PFSK-1 (cell line): ENCODE data around the gene FBXO8. TPM values are rescaled to one million over a fixed set of nuclear protein-coding genes. Genes with fewer than 3 reads are reported as not detected.

Experiments used
- FOXP2 ChIP-seq: optimal IDR thresholded peaks from 2 replicates; pipeline ENCODE3; 2011; ENCODE audit warnings: borderline replicate concordance, control low read depth, inconsistent platforms; ENCODE audit not compliant: insufficient read depth; ENCODE audit errors: extremely low read length, extremely low read depth
- POLR2AphosphoS5 ChIP-seq: IDR thresholded peaks from 2 replicates; pipeline ENCODE4 v1.6.1; 2012; ENCODE audit warnings: low read depth, mild to moderate bottlenecking, control low read depth, low read length, moderate library complexity
- REST ChIP-seq, 2 experiments: IDR thresholded peaks; 2 replicates each; pipeline versions ENCODE4 v1.6.1 to v1.8.0; 2011 to 2012; ENCODE audit warnings: low read depth in 2 of 2, low read length in 2 of 2, control low read depth in 1 of 2, inconsistent platforms in 1 of 2, mild to moderate bottlenecking in 1 of 2, moderate library complexity in 1 of 2; ENCODE audit not compliant: insufficient read depth in 1 of 2
- SIN3A ChIP-seq: IDR thresholded peaks from 2 replicates; pipeline ENCODE4 v1.6.1; 2012; ENCODE audit warnings: mild to moderate bottlenecking, low read length, moderate library complexity, borderline replicate concordance; ENCODE audit not compliant: insufficient read depth
- TAF1 ChIP-seq: IDR thresholded peaks from 2 replicates; pipeline ENCODE4 v1.6.1; 2012; ENCODE audit warnings: low read length, control low read depth, borderline replicate concordance; ENCODE audit not compliant: insufficient read depth
- polyA plus RNA-seq: library from polyadenylated mRNA; unstranded; fragments of >200 nt; gene quantifications from one replicate; pipeline ENCODE4 v1.2.1, GENCODE V29; 2012; ENCODE audit warnings: low read depth, missing spikeins; ENCODE audit not compliant: insufficient read length

The FBXO8 gene, protein sequence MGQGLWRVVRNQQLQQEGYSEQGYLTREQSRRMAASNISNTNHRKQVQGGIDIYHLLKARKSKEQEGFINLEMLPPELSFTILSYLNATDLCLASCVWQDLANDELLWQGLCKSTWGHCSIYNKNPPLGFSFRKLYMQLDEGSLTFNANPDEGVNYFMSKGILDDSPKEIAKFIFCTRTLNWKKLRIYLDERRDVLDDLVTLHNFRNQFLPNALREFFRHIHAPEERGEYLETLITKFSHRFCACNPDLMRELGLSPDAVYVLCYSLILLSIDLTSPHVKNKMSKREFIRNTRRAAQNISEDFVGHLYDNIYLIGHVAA
- 6.0 TPM for polyA plus RNA-seq

DNA sequence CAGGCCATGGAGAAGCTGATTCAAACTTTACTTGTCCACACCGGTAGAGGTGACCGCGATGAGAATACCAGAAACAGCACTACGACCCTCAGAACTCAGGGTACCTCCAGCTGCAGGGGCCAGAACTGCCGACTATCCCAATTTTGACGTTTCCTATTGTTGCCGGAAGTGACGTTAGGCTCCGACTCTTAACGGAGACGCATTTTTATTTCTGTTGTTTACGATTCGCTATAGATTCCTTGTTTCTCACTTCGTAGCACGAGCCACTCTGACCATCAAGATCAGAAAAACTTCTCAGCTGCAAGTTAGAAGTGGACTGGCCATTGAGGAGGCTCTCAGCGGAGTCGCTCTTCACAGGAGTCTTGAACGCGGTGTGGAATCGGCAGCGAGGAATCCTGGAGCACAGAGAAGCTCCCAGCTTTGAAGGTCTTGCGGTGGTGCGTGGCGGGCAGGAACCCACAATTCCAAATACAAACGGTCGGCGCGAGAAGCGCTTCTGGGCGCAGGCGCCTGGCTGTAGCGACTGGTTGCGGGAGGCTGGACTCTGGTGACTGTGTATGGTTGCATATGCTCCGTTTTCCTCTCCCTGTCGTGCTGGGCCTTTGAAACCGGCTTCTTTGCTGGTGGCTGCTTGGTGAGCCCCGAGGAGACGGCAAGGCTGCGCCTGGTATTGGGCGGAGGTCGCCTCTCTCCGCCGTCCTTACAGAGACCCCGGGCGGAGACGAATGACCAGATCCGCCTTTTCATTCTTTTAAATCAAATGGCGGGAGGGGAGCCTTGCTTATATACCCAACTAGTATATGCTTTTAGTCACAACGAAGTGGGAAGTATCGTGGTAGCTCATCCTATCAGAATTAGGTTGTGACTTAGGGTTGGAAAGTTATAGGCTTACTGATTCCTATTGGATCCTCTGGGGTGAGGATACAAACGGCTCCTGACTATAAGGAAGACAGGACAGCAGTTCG, at the start of gene FBXO8, which contains the start of gene CEP44:
TSS of gene FBXO8 (minus strand) at position 161 of the 965 bp plus-strand sequence. CDS start 20,575 bp downstream, outside the sequence.
TSS of gene CEP44 (plus strand) at position 405 of the 965 bp plus-strand sequence. CDS start 15,211 bp downstream, outside the sequence.
- TF ChIP-seq POLR2AphosphoS5 (peak; percentile 56), FOXP2 (no peak), TAF1 (0 out of 2 replicates have a peak, but pooled peaks have one; percentile 44), REST (IDR thresholded peaks at IDR 0.05; ENCODE audit: insufficient read depth in 1 of 2, low read depth in 2 of 2, low read length in 2 of 2) (no peak), SIN3A (no peak)

GRCh38 chr4:174332741-174333493, 49.5 kb upstream of the FBXO8 start:
- TF ChIP-seq TAF1 (no peak), SIN3A (no peak), REST (IDR thresholded peaks at IDR 0.05; ENCODE audit: insufficient read depth in 1 of 2, low read depth in 2 of 2, low read length in 2 of 2) (no peak), FOXP2 (no peak), POLR2AphosphoS5 (no peak)

GRCh38 chr4:174324725-174325124, 41.3 kb upstream of the FBXO8 start:
- TF ChIP-seq FOXP2: no peak
- TF ChIP-seq TAF1: no peak
- no peak for TF ChIP-seq REST (IDR thresholded peaks at IDR 0.05; ENCODE audit: insufficient read depth in 1 of 2, low read depth in 2 of 2, low read length in 2 of 2)
- no peak for TF ChIP-seq SIN3A
- TF ChIP-seq POLR2AphosphoS5: no peak

DNA sequence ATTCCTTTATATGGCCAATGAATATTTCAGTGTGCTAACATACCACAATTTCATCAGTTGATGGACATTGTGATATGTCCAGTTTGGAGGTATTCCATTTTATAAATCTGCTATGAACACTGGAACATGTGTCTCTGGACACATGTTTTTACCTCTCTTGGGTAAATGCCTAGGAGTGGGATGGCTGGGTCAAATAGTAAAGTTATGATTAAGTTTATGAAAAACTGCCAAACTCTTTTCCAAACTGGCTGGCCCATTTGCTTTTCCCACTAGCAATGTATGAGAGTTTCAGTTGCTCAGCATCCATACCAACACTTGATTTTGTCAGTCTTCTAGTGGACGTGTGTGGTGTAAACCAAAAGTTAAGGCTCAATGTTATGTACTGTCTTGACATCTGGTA, 40.8 kb upstream of the FBXO8 start:
- TF ChIP-seq SIN3A: no peak
- no peak for TF ChIP-seq FOXP2
- no peak for TF ChIP-seq REST (IDR thresholded peaks at IDR 0.05; ENCODE audit: insufficient read depth in 1 of 2, low read depth in 2 of 2, low read length in 2 of 2)
- no peak for TF ChIP-seq POLR2AphosphoS5
- no peak for TF ChIP-seq TAF1
